HG03103 (cell line): Measurements from ENCODE around the gene NKD1.

Experiments used
- ATAC-seq: cut with Tn5 transposase; IDR thresholded peaks from one replicate; pipeline ENCODE4 v1.9.1; 2021; ENCODE audit warnings: low read depth; ENCODE audit not compliant: unreplicated experiment

NKD1 gene

GRCh38 chr16:50519001-50519400 is 29.2 kb upstream of the NKD1 start:
- ATAC-seq, result no peak

GRCh38 chr16:50519602-50520001 is 28.6 kb upstream of the NKD1 start:
- no peak for ATAC-seq

GRCh38 chr16:50520451-50521245 is 27.5 kb upstream of the NKD1 start:
- ATAC-seq, result no peak

GRCh38 chr16:50521246-50521900 is 26.8 kb upstream of the NKD1 start:
- no peak for ATAC-seq

GRCh38 chr16:50522324-50522723 is 25.9 kb upstream of the NKD1 start:
- no peak for ATAC-seq

- ATAC-seq, result no peak
Measured at GRCh38 chr16:50523710-50524109, 24.5 kb upstream of the NKD1 start.

- no peak for ATAC-seq
Measured at GRCh38 chr16:50525262-50525661, 22.9 kb upstream of the NKD1 start.

GRCh38 chr16:50525716-50526115 is 22.5 kb upstream of the NKD1 start:
- no peak for ATAC-seq

GRCh38 chr16:50526249-50526648 is 21.9 kb upstream of the NKD1 start:
- no peak for ATAC-seq

GRCh38 chr16:50526796-50527195 is 21.4 kb upstream of the NKD1 start:
- no peak for ATAC-seq

- ATAC-seq, result no peak
Measured at GRCh38 chr16:50528820-50529219, 19.4 kb upstream of the NKD1 start.

GRCh38 chr16:50529334-50529733 is 18.9 kb upstream of the NKD1 start:
- no peak for ATAC-seq

GRCh38 chr16:50530277-50531236 is 17.6 kb upstream of the NKD1 start:
- ATAC-seq, result no peak

GRCh38 chr16:50531359-50531758 is 16.8 kb upstream of the NKD1 start:
- no peak for ATAC-seq

- no peak for ATAC-seq
Measured at GRCh38 chr16:50531901-50532300, 16.3 kb upstream of the NKD1 start.

GRCh38 chr16:50532576-50532975 is 15.6 kb upstream of the NKD1 start:
- no peak for ATAC-seq

- no peak for ATAC-seq
Measured at GRCh38 chr16:50533317-50533716, 14.9 kb upstream of the NKD1 start.

- no peak for ATAC-seq
Measured at GRCh38 chr16:50534091-50534490, 14.1 kb upstream of the NKD1 start.

GRCh38 chr16:50534556-50534955 is 13.6 kb upstream of the NKD1 start:
- no peak for ATAC-seq

- ATAC-seq, result no peak
Measured at GRCh38 chr16:50534958-50535357, 13.2 kb upstream of the NKD1 start.
